Body of pancreas (tissue), 4 donors: ENCODE results near the gene ZCCHC7.

Experiments
- CTCF ChIP-seq, 7 experiments: fragments of 450-650 bp in 4 of 7; fragments of 200-600 bp in 3 of 7; sonication (generic) in 3 of 7; IDR thresholded peaks; one replicate each; pipeline ENCODE4 v1.5.1; 2016 to 2019; ENCODE audit warnings: antibody characterized with exemption in 7 of 7
- POLR2A ChIP-seq, 3 donors: fragments of 450-650 bp; IDR thresholded peaks; one replicate each; pipeline ENCODE4 v1.6.1; 2016; ENCODE audit warnings: antibody characterized with exemption in 3 of 3, mild to moderate bottlenecking in 2 of 3

- no peak for TF ChIP-seq CTCF (IDR thresholded peaks at IDR 0.05)
- no peak for TF ChIP-seq POLR2A (IDR thresholded peaks at IDR 0.05)
Observed at GRCh38 chr9:37202091-37202490, 81.7 kb downstream of the ZCCHC7 start.
